Measurements from ENCODE around the gene GAA. TPM values are rescaled to one million over a fixed set of nuclear protein-coding genes. Genes with fewer than 3 reads are reported as not detected.

GAA gene
- total RNA-seq, 2 donors from 2014 or later, result 63.0 to 93.9 TPM

GRCh38 chr17:80097127-80097621, 4.2 kb upstream of the GAA start:
- H3K4me1 ChIP-seq, result peaks cover 5% of the 10 kb centered on the region
- ATAC-seq (no peak), DNase-seq (no peak)
- H3K36me3 ChIP-seq (replicated peaks in 1 of 2; ENCODE audit: insufficient read depth in 1 of 2, low read depth in 2 of 2), result no peaks in the 10 kb centered on the region
- no peak overlapping the region for H3K27ac ChIP-seq
- intact Hi-C loops (cut with DNase I), result loop anchor here (10.0 kb wide), 1 partner anchor 168 kb away; the partner anchor contains the start of gene RNF213
- no peak overlapping the region for H3K4me3 ChIP-seq
- H3K27me3 ChIP-seq, result no peaks in the 10 kb centered on the region
- H3K9me3 ChIP-seq, result no peaks in the 10 kb centered on the region
- TF ChIP-seq POLR2A (IDR thresholded peaks at IDR 0.05), result no peak
- no peak for TF ChIP-seq CTCF (IDR thresholded peaks at IDR 0.05)
- 77 to 80% methylated on average over 10 to 17 of the region's 17 CpGs for WGBS, 2 donors

GRCh38 chr17:80097844-80098691, 3.3 kb upstream of the GAA start:
- TF ChIP-seq POLR2A (IDR thresholded peaks at IDR 0.05) (no peak), CTCF (IDR thresholded peaks at IDR 0.05) (no peak)
- Histone ChIP-seq H3K9me3 (no peaks in the 10 kb centered on the region), H3K36me3 (replicated peaks in 1 of 2; ENCODE audit: insufficient read depth in 1 of 2, low read depth in 2 of 2) (no peaks in the 10 kb centered on the region), H3K27ac (no peak overlapping the region), H3K4me1 (peaks cover 10% of the 10 kb centered on the region), H3K27me3 (no peaks in the 10 kb centered on the region), H3K4me3 (no peak overlapping the region)
- no peak for ATAC-seq
- 83% methylated on average over 23 of the region's 23 CpGs for WGBS, 2 donors
- DNase-seq, result no peak
- intact Hi-C loops (cut with DNase I), result loop anchor here (10.0 kb wide), 1 partner anchor 167 kb away; the partner anchor contains the start of gene RNF213

- no peak for DNase-seq
These were observed 1.9 kb upstream of the GAA start for GRCh38 chr17:80099291-80100034.

GRCh38 chr17:80100035-80100323, 1.4 kb upstream of the GAA start:
- H3K4me1 ChIP-seq, result peaks cover 10% of the 10 kb centered on the region
- DNase-seq (no peak), ATAC-seq (no peak)
- H3K9me3 ChIP-seq, result no peaks in the 10 kb centered on the region
- 73 to 81% methylated on average over 4 of the region's 4 CpGs for WGBS, 2 donors
- intact Hi-C loops (cut with DNase I), result no loop called here
- no peaks in the 10 kb centered on the region for H3K27me3 ChIP-seq
- H3K36me3 ChIP-seq (replicated peaks in 1 of 2; ENCODE audit: insufficient read depth in 1 of 2, low read depth in 2 of 2), result no peaks in the 10 kb centered on the region
- H3K4me3 ChIP-seq, result no peak overlapping the region
- H3K27ac ChIP-seq, result no peak overlapping the region
- TF ChIP-seq CTCF (IDR thresholded peaks at IDR 0.05) (no peak), POLR2A (IDR thresholded peaks at IDR 0.05) (no peak)

More at GRCh38 chr17:80099291-80100034, 1.9 kb upstream of the GAA start:
- no peak for ATAC-seq
- intact Hi-C loops (cut with DNase I), result loop anchor here (10.0 kb wide), 1 partner anchor 165 kb away; the partner anchor contains the start of gene RNF213
- no peaks in the 10 kb centered on the region for H3K36me3 ChIP-seq (replicated peaks in 1 of 2; ENCODE audit: insufficient read depth in 1 of 2, low read depth in 2 of 2)
- WGBS, 2 donors, result 85 to 86% methylated on average over 15 to 27 of the region's 27 CpGs
- no peak overlapping the region for H3K4me3 ChIP-seq
- TF ChIP-seq CTCF (IDR thresholded peaks at IDR 0.05) (no peak), POLR2A (IDR thresholded peaks at IDR 0.05) (no peak)
- peaks cover 10% of the 10 kb centered on the region for H3K4me1 ChIP-seq
- H3K27me3 ChIP-seq, result no peaks in the 10 kb centered on the region
- no peaks in the 10 kb centered on the region for H3K9me3 ChIP-seq
- H3K27ac ChIP-seq, result no peak overlapping the region

Measured in body of pancreas (tissue), 4 donors.